ENCODE data around the gene CCDC51. TPM values are rescaled to one million over a fixed set of nuclear protein-coding genes. Genes with fewer than 3 reads are reported as not detected.

The CCDC51 gene
- total RNA-seq, 1 donor from 2014 or later: 11.5 TPM

GRCh38 chr3:48405971-48406370, 33.9 kb downstream of the CCDC51 start:
- no peak for DNase-seq (ENCODE audit: extremely low spot score in 2 of 2)
- H3K4me3 ChIP-seq: no peak overlapping the region
- H3K27me3 ChIP-seq: no peaks in the 10 kb centered on the region
- H3K9me3 ChIP-seq: no peaks in the 10 kb centered on the region
- H3K27ac ChIP-seq: peak overlapping the region; percentile 48
- intact Hi-C loops (cut with DNase I): no loop called here
- peaks cover 0 to 63% of the 10 kb centered on the region in 2 donors for H3K36me3 ChIP-seq
- TF ChIP-seq, protein P1, sequence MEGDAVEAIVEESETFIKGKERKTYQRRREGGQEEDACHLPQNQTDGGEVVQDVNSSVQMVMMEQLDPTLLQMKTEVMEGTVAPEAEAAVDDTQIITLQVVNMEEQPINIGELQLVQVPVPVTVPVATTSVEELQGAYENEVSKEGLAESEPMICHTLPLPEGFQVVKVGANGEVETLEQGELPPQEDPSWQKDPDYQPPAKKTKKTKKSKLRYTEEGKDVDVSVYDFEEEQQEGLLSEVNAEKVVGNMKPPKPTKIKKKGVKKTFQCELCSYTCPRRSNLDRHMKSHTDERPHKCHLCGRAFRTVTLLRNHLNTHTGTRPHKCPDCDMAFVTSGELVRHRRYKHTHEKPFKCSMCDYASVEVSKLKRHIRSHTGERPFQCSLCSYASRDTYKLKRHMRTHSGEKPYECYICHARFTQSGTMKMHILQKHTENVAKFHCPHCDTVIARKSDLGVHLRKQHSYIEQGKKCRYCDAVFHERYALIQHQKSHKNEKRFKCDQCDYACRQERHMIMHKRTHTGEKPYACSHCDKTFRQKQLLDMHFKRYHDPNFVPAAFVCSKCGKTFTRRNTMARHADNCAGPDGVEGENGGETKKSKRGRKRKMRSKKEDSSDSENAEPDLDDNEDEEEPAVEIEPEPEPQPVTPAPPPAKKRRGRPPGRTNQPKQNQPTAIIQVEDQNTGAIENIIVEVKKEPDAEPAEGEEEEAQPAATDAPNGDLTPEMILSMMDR (IDR thresholded peaks at IDR 0.05): no peak
- no peak for TF ChIP-seq POLR2AphosphoS5 (IDR thresholded peaks at IDR 0.05; ENCODE audit: insufficient read depth in 1 of 2, low read depth in 1 of 2)
- TF ChIP-seq POLR2A (IDR thresholded peaks at IDR 0.05): no peak
- H3K4me1 ChIP-seq: peaks cover 11% of the 10 kb centered on the region

- TF ChIP-seq POLR2A (IDR thresholded peaks at IDR 0.05) (no peak), POLR2AphosphoS5 (IDR thresholded peaks at IDR 0.05; ENCODE audit: insufficient read depth in 1 of 2, low read depth in 1 of 2) (no peak)
- TF ChIP-seq, protein P1 (IDR thresholded peaks at IDR 0.05): no peak
- peak overlapping the region; percentile 48 for H3K27ac ChIP-seq
- intact Hi-C loops (cut with DNase I): no loop called here
- peaks cover 12% of the 10 kb centered on the region for H3K4me1 ChIP-seq
- H3K36me3 ChIP-seq: peaks cover 0 to 58% of the 10 kb centered on the region in 2 donors
- no peaks in the 10 kb centered on the region for H3K9me3 ChIP-seq
- H3K27me3 ChIP-seq: no peaks in the 10 kb centered on the region
- no peak for DNase-seq (ENCODE audit: extremely low spot score in 2 of 2)
- no peak overlapping the region for H3K4me3 ChIP-seq
These were observed 34.5 kb downstream of the CCDC51 start for GRCh38 chr3:48405343-48405881.

DNA sequence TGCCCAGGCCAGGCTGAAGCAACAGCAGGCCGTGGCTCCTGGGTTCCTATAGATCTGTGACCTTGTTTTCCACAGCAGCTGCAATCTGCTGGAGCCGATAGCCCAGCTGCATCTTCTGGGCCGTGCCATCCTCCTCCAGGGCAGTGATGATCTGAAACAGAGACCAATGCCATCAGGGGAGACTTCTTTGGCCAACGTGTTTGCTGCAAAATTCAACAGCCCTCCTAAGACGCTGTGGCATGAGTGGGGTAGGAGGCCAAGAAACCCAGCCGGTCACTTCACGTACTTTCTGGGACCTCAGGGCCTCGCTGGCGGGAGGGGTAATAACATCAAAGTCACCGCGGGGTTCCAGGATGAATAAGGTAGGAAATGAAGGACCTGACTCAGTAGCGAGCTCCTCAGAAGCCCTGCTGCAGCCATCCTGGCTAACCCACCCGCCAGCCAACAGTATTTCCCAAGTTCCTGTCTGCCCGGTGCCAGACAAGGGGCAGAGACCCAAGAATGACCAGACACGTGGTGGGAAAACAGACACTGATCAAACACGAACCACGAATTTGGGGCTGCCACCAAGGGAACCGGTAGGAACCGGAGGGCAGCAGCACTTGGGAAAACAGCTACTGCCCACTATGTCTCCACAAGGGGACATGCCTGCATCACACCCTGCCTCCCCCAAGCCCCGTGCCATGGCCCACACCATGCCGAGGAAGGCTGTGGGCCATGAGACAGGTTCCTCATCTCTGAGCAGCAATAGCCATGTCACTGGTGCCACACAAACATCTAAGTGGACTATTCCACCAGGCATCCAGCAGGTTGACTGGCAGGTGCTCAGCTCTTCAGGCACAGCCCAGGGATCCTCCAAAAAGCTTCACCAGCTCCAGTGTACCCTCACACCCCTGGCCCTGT, 35.2 kb downstream of the CCDC51 start:
- H3K9me3 ChIP-seq: no peaks in the 10 kb centered on the region
- H3K27me3 ChIP-seq: no peaks in the 10 kb centered on the region
- intact Hi-C loops (cut with DNase I): loop anchor here (5.0 kb wide), 1 partner anchor 33 kb away; no protein-coding TSS in a partner anchor
- peaks cover 12% of the 10 kb centered on the region for H3K4me1 ChIP-seq
- H3K36me3 ChIP-seq: peaks cover 0 to 51% of the 10 kb centered on the region in 2 donors
- no peak overlapping the region for H3K4me3 ChIP-seq
- peak overlapping the region; percentile 82 for H3K27ac ChIP-seq
- peak in 1 of 2 donors; percentile 91 for DNase-seq (ENCODE audit: extremely low spot score in 2 of 2)
- TF ChIP-seq POLR2A (IDR thresholded peaks at IDR 0.05) (no peak), POLR2AphosphoS5 (IDR thresholded peaks at IDR 0.05; ENCODE audit: insufficient read depth in 1 of 2, low read depth in 1 of 2) (no peak)
- TF ChIP-seq, protein P1 (IDR thresholded peaks at IDR 0.05): no peak

GRCh38 chr3:48403533-48404439, 36.1 kb downstream of the CCDC51 start:
- Histone ChIP-seq H3K9me3 (no peaks in the 10 kb centered on the region), H3K4me1 (peaks cover 12% of the 10 kb centered on the region), H3K27me3 (no peaks in the 10 kb centered on the region), H3K4me3 (no peak overlapping the region), H3K36me3 (peaks cover 0 to 42% of the 10 kb centered on the region in 2 donors), H3K27ac (peak overlapping the region; percentile 82)
- TF ChIP-seq POLR2A (IDR thresholded peaks at IDR 0.05) (no peak), POLR2AphosphoS5 (IDR thresholded peaks at IDR 0.05; ENCODE audit: insufficient read depth in 1 of 2, low read depth in 1 of 2) (no peak)
- TF ChIP-seq, protein P1 (IDR thresholded peaks at IDR 0.05): no peak
- peak in 1 of 2 donors; percentile 87 for DNase-seq (ENCODE audit: extremely low spot score in 2 of 2)
- intact Hi-C loops (cut with DNase I): loop anchor here (5.0 kb wide), 1 partner anchor 34 kb away; no protein-coding TSS in a partner anchor
